Keratinocyte (primary cell): ENCODE measurements around the gene PTK6.
A peak's percentile ranks its signal among the peaks of the same experiment; 100 is the strongest.

ENCODE experiments used
- EZH2 ChIP-seq: IDR thresholded peaks from one replicate; pipeline ENCODE4 v1.6.1; 2012; ENCODE audit warnings: inconsistent platforms, mild to moderate bottlenecking, low read length, moderate library complexity
- TF ChIP-seq, protein P1 (sequence below), 3 experiments: IDR thresholded peaks in 1 of 3; conservative IDR thresholded peaks in 1 of 3; optimal IDR thresholded peaks in 1 of 3; 2 replicates in 2 of 3; 3 replicates in 1 of 3; pipeline versions ENCODE3 to v1.5.1; 2011; ENCODE audit warnings: low read length in 3 of 3, mild to moderate bottlenecking in 3 of 3, moderate library complexity in 2 of 3, control low read depth in 1 of 3, inconsistent platforms in 1 of 3; ENCODE audit not compliant: insufficient read depth in 2 of 3; ENCODE audit errors: extremely low read depth in 1 of 3

DNA sequence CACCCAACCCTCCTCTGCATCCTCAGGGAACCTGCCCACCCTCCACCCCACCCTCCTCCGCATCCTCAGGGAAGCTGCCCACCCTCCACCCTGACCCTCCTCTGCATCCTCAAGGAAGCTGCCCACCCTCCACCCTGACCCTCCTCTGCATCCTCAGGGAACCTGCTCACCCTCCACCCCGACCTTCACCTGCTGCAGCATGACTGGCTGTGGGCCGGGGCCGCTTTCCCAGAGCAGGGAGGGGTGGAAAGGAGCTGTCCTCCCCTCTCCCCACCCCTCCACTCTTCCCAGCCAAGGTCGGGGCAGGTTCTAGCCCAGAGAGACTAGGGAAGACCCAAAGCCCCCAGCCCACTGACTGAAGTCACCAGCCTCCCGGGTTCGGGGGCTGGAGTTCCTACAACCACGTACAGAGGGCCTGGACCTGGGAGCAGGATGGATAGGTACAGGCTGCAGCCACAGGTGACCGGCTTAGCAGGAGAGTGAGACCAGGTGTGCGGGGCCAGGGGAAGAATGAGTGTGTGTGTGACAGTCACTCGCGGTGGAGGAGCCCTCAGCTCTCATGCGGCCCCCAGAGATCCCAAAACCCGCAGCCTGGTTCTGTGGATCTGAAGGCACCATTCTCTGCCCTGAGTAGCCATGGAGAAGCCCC is 49.9 kb downstream of the PTK6 start:
- TF ChIP-seq, protein P1, sequence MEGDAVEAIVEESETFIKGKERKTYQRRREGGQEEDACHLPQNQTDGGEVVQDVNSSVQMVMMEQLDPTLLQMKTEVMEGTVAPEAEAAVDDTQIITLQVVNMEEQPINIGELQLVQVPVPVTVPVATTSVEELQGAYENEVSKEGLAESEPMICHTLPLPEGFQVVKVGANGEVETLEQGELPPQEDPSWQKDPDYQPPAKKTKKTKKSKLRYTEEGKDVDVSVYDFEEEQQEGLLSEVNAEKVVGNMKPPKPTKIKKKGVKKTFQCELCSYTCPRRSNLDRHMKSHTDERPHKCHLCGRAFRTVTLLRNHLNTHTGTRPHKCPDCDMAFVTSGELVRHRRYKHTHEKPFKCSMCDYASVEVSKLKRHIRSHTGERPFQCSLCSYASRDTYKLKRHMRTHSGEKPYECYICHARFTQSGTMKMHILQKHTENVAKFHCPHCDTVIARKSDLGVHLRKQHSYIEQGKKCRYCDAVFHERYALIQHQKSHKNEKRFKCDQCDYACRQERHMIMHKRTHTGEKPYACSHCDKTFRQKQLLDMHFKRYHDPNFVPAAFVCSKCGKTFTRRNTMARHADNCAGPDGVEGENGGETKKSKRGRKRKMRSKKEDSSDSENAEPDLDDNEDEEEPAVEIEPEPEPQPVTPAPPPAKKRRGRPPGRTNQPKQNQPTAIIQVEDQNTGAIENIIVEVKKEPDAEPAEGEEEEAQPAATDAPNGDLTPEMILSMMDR (optimal IDR thresholded peaks at IDR 0.05 in 1 of 3, IDR thresholded peaks at IDR 0.05 in 1 of 3, conservative IDR thresholded peaks at IDR 0.05 in 1 of 3; ENCODE audit: extremely low read depth in 1 of 3, insufficient read depth in 2 of 3, low read length in 3 of 3), result no peak
- TF ChIP-seq EZH2, result peak; percentile 47
